NCI-H2227 (cell line): Measurements from ENCODE around the gene CRYBG1.
"Not testable (repeated sequence)": the region's sequence is repeated elsewhere in the genome, so short reads cannot be mapped to it uniquely, and the experiment has no call there.

Source experiments
- DNase-seq: peaks from one replicate; lab custom pipeline; 2025; ENCODE audit not compliant: unreplicated experiment; lab: John Stamatoyannopoulos, UW

The CRYBG1 gene

DNA sequence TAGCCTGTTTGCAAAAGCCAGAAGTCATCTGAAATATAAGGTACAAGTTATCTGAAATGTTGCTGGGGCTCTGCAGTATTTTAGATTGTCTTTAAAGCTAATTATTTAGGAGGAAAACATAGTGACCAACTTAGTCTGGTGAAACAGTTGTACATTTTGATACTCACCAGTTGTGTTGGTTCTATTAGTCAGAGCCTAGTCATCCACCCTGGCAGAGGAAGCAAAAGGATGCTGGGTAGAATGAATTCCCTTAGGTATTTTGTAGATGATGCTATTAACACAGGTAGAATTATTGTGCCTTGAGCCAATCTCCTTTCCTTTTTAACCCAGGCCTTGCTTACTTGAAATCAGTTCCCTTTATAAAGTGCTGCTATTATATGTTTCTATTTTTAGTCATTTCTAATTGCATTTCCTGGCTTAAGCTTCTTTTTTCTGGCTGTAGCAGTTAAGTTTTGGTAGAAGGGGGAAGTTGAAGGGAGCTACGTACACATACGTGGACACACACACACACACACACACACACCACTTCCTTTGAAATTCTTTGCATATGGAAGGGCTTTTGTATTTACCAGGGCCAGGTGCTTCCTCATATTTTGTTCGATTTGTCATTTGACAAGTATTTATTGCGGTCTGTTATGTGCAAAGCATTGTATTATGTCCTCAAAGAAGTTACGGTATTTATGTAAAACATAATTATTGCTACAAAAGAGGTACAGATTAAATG is 186.3 kb downstream of the CRYBG1 start:
- no peak for DNase-seq

DNA sequence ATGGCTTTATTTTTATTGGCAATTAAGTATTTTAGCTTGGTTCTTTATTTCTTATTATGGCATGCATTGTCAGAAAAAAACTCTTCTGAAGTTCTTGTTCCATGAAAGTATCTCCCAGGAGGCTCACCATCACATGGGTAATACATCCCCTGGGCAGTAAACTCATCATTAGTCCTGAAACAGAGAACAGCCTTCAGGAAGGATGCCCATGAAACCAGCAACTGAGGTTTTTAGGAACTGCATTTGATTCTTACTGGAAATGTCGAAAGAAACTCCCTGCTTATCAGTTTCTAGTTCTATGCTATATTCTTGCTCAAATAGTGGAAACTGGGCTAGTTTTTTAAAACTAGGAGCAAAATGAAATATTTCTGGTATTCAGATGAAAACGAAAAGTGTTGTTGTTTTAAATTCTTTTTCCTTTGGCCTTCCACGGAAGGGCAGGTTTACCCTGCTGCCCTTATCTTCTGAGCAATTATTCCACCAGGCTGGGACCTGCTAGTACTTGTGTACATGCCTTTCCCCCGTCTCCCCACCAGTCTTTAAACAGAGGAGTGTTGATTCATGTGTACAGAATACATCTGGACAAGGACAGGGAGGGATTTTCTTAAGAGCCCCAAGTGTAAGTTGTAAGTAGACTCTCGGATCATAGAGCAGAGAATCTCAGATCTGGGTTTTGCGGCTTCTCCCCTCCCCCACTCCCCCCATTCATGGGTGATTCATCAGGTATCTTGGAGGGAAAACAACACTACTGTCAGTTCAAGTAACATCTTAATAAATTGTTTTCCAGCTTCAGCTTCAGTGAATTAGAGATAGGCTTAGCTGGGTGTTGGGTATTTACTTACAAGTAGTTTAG is 187.3 kb downstream of the CRYBG1 start:
- DNase-seq = no peak

DNA sequence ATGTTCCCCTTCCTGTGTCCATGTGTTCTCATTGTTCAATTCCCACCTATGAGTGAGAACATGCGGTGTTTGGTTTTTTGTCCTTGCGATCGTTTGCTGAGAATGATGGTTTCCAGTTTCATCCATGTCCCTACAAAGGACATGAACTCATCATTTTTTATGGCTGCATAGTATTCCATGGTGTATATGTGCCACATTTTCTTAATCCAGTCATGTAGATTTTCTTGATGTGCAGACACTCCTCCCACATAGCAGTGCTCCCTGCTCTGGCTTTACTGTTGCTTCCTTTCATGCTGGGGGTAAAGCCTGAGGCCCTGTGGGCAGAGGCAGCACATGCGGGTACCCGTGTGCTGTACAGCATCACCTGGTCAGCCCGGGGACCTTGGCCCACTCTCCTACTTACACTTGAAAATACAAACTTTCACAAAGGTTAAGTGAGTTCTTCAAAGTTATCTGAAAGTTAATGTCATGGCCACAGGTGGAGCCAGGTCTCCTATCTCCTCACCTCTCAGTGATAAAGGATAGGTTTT is 188.5 kb downstream of the CRYBG1 start:
- not testable (repeated sequence) for DNase-seq

DNA sequence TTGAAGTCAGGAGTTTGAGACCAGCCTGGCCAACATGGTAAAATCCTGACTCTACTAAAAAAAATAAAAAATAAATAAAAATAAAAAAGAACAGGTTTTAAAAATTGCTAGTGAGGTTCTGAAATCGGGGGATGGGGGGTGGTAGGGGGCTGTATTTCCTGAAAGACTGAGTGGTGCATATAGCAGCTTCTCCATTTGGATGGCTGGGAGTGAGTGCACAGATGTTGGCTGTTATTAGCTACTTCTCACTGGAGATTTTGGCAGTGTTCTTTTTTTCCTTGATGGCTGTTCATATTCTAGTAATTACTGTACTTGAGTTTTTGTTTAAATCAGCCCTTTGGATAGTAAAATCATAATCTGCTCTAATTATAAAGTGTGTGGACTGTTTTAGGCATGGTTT is 189.0 kb downstream of the CRYBG1 start:
- DNase-seq = no peak

DNA sequence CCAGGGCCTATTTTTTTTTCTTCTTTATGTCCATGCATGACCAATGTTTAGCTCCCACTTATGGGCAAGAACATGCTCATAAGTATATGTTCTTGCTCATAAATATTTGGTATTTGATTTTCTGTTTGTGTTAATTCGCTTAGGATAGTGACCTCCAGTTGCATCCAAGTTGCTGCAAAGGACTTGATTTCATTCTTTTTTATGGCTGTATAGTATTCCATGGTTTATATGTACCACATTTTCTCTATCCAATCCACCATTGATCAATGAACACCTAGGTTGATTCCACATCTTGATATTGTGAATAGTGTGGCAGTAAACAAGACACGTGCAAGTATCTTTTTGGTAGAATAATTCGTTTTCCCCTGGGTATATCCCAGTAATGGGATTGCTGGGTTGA is 190.6 kb downstream of the CRYBG1 start:
- no peak for DNase-seq

DNA sequence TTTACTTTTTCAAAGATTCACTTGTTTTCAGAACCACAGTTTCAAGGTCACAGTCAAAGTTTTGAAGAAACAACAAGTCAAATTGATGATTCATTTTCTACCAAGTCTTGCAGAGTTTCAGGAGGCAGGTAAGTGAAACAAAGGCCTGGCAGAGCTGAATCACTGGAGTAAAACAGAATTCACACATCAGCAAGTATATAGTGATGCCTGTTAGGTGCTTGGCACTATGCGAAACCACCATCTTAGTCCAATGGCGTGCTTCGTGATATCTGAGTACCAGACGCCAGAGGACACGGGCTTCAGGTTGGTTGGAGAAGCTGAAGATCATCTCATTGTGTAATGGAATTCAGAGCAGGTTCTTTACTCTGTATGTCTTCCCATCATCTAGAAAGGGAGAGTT is 192.9 kb downstream of the CRYBG1 start:
- no peak for DNase-seq

DNA sequence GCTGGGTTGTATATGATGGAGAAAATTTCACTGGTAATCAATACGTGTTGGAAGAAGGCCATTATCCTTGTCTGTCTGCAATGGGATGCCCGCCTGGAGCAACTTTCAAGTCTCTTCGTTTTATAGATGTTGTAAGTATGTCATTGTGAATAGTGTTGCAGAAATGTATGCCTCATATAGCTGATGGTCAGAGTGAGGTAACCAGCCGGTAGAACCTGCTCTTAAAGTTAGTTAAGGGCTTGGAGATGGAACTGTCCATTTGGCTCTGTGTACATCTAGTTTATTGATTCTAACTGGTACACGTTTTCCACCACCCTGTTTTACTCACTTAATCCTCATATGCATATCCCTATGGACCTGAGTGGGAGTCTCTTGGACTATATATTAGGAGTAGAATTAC is 195.2 kb downstream of the CRYBG1 start:
- no peak for DNase-seq

DNA sequence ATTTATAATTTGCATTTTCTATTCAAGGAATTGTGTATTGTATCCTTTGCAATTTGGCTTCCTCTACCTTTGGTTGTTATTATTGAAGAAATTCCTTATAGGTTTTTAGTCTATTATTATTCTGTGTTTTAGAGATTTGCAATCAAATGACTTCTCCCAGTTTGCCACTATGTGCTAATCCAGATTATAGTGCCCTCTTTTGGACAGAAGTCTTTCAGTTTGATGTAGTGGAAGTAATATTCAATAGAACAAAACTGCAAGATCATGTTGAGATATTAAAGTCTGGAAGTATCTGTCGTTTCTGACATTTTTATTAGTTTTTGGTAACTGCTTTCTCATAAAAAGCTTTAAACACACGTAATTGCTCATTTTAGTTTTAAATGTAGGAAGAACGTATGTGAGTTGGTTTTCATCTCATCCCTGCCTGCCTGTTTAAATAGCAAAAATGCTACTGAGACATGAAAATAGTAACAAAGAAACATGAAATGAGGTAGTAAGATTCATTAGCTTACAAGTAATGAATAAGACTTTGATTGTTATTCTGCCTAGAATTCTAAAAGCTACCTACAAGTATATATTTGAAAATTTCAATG is 195.9 kb downstream of the CRYBG1 start:
- DNase-seq = peak; percentile 7

DNA sequence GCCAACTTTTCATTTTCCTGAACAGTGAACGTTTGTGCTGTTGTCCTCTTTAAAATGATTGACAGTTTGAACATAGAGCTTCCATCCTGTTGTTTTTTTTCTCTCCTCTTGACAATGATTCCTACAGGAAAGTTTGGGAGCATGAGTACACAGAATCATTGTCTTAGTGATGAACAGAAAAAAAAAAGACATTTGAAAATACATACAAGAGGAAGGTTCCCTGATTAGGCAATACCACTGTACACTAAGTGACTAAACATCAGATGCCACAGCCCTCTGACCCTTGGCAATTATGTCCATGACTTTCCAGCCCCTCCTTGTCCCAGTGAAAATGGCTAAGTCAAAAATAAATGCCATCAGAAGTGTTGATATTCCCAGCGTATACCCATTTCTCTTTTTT is 197.3 kb downstream of the CRYBG1 start:
- no peak for DNase-seq

DNA sequence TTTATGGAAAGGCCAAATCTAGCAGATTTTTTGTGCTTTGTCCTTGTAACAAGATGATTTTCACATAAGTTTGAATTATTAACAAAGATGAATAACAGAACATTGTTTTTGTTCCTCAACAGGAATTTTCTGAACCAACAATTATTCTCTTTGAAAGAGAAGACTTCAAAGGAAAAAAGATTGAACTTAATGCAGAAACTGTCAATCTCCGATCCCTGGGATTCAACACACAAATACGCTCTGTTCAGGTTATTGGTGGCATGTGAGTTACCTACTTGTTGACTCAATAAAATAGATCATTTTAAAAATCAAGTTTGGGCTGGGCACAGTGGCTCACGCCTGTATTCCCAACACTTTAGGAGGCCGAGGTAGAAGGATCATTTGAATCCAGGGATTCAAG is 197.8 kb downstream of the CRYBG1 start:
- DNase-seq = no peak

DNA sequence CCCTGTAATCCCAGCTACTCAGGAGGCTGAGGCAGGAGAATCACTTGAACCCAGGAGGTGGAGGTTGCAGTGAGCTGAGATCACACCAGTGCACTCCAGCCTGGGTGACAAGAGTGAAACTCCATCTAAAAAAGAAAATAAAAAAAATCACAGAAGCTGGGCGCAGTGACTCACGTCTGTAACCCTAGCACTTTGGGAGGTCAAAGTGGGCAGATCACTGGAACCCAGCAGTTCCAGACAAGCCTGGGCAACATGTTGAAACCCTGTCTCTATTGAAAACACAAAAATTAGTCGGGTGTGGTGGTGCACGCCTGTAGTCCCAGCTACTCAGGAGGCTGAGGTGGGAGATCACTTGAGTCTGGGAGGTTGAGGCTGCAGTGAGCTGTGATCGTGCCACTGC is 199.1 kb downstream of the CRYBG1 start:
- DNase-seq = not testable (repeated sequence)

DNA sequence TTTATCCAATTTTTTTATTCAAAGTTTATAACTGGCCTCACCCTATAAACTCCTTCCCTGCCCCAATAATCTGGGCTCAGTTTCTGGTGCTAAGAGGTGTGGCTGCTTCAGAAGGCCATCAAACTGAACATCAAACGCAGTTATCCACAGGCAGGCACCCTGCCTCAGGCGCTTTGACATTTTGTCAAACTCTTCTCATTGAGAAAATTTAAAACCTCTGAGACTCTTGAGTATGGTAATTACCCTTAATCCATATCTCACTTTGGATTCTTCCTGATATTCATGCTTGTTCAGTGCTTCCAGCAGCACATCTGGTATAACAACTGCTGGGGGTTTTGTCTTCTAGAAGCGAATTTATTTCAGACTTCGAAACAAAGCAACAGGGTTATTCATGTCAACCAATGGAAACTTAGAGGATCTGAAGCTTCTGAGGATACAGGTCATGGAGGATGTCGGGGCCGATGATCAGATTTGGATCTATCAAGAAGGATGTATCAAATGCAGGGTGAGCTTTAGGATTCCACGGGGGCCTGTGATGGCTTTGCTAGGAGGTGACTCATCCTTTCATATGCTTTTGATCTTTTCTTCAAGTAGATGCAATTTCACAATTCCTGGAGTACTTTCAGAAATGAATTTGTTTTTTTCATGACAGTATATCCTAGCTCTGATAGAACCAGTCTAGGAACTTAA is 200.6 kb downstream of the CRYBG1 start:
- no peak for DNase-seq

DNA sequence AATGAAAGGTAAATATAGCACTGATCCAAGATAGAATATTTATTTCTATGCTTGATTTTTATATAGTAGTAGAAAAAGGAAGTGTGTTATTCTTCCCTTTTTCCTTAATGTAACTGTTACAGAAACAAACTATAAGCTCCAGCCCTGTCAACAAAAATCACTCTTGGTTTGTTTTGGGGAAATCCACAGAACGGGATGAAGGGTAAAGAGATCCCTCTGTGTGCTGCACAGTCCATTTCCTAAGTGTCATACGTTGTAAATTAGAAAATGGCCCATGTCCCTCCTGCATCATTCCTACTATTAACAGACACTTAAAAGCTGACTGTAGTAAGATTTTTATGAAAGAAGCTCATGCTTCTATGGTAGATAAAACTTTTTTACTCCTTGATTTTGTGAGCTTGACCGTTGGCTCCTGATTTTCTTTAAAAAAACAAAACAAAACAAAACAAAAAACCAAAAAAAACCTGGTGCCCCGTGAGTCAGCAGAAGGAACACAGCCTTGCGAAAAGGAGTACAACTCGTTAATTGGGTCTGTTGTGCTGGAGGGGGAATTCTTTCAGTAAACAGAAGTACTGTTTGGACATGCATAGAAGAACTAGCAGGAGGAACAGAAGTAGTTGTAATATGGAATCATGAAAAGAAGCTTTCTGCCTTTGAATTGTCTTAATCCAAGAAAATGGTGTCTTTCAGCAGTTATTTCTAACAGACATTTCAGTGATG is 201.3 kb downstream of the CRYBG1 start:
- no peak for DNase-seq

DNA sequence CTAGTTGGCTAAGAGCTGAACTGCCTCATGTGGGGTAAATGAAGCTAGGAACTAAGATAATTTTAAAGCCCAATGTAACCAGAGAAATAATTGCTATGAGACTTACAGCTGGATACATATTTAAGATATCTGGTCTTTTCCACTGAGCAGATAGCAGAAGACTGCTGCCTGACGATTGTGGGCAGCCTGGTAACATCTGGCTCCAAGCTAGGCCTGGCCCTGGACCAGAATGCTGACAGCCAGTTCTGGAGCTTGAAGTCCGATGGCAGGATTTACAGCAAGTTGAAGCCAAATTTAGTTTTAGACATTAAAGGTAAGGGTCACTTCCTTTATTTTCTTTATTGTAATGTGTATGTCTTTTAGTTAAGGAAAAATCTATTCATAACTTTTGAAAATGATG is 203.1 kb downstream of the CRYBG1 start:
- no peak for DNase-seq

DNA sequence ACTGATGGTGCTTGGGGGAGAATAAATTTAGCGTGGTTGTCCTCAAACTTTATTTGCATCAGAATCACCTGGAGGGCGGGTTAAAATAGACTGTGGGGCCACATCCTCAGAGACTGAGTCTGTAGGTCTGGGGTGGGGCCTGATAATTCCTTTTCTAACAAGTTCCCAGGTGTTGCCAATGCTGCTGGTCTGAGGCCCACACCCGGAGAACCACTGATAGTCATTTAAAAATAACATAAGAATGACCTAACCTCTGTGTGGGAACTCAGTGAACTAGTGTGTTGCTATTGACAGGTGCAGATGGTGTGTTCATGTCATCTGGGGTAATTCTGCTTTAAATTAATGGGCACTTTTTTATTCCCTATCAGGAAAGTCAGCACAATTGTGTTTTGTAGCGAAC is 204.0 kb downstream of the CRYBG1 start:
- no peak for DNase-seq

DNA sequence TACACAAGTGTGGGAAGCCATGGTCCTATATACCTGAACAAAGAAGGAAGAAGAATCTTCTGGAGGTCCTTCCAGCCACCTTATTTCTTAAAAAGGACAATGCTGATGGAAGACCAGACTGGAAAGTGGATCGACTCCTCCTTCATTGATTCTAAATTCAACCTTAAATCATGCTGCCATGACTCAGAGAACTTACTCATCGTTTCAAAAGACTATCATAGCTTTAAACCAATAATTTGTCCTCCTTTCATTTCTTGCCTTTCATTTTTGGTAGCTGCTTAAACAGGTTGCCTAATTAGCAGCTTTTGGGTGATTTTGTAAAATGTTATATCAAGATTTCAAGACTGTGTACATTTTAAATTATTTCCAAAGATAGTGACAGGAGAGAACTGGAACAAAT is 208.0 kb downstream of the CRYBG1 start:
- DNase-seq = no peak

DNA sequence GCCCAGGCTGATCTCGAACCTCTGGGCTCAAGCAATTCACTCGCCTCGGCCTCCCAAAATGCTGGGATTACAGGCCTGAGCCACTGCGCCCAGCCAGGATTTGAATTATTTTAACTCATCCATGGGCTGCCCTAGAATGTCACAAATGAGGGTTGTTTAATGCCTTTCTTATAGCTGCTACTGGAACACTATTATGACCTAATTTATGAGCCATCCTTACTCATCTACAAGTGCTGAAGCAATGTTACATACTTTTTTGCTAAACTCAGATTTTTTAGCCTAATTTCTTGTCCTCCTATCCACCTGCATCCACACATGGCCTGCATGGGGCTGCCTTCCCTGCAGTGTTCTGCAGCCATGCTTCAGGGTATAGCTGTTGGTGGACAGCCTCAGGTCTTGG is 208.9 kb downstream of the CRYBG1 start:
- DNase-seq = no peak

DNA sequence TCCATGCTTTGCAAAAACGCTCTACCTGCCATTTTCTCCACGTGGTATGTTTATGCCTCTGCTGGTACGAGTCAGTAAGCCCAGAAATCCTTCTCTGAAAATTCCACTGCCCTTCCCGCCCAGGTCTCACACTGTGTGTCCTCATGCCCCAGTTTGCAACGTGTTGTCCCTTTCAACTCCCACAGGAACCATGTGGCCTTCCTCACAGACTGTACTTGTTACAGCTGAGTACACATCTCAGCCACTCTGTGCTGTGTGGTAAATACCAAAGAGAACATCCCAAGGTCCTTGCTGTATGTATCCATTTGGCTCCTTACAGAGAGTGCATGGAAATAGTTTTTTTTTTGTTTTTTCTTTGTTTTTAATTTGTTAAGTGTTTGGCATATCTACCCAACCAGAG is 211.9 kb downstream of the CRYBG1 start:
- no peak for DNase-seq

DNA sequence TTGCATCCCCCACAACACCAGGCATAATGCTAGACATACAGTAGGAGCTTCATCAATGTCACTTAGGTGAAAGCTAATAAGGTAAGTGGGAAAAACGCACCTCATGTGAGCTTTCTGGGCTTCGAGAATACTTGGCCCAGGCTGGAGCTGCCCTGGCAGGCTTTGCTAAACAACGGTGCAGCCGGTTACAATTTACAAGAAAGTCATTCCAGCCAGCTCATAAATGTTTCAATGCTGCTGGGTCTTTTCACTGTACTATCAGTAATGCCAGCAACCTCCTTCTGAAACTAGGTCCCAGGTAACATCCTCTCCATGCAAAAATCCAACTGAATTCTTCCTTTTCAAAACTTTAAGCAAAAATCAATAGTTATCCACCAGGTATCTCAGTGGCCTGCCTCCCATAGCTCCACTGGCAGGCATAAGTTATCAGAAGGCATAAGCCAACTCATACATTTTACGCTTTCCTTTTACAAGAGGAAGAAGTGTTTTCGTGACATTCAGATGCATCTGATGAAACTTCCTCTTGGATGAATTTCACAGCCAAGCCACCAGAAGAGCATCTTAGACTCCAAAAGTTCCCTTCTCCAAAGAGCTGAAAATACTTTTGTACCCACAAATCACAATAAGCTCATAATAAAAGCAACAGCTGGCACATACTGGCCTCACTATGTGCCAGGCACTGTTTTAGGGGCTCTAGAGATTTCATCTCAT is 212.5 kb downstream of the CRYBG1 start:
- no peak for DNase-seq
